Limb (tissue), 2 donors: Measurements from ENCODE around the gene MPHOSPH10.
"Not testable (repeated sequence)": the region's sequence is repeated elsewhere in the genome, so short reads cannot be mapped to it uniquely, and the experiment has no call there.

Experiments used
- DNase-seq, 2 donors: peaks; one replicate each; pipeline ENCODE4 v3.0.0-alpha.2; 2016; ENCODE audit errors: extremely low spot score in 2 of 2

Gene MPHOSPH10

DNA sequence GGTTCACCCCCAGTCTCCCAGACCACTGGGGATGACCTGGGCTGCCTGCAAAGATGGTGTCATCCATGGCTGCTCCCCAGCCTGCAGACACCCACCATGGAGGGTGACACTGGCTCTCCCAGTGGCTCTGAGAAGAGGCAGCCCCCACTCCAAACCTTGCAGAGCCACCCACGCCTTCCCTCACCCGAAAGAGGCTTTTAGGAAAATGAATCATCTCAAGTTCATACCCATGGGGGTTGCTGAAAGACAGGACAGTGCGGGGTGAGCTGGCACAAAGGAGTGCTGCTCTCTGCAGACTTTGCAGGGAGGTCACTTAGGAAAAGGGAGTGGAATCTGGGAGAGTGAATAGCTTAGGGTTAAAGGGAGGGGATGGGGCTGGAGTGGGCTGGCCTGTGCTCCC lies 36.4 kb downstream of the MPHOSPH10 start:
- DNase-seq = no peak

DNA sequence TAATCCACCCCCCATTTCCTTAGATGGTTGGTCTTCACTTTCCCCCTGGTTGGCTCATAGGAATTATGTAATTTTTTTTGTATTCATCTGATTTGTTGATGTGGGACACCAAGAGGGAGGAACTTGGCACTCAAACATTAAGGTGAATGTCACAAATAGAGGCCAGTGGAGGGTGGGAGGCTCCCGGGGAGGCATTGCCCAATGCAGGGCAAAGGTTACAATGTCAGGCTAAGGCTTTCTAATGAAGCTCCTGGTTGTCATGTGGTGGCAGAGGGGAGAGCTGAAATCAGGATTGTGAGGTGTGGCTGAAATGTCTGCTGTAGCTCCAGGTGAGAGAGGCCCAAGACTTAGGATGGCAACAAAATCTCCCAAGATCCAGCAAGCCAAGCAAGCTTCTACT lies 42.7 kb downstream of the MPHOSPH10 start:
- no peak for DNase-seq

DNA sequence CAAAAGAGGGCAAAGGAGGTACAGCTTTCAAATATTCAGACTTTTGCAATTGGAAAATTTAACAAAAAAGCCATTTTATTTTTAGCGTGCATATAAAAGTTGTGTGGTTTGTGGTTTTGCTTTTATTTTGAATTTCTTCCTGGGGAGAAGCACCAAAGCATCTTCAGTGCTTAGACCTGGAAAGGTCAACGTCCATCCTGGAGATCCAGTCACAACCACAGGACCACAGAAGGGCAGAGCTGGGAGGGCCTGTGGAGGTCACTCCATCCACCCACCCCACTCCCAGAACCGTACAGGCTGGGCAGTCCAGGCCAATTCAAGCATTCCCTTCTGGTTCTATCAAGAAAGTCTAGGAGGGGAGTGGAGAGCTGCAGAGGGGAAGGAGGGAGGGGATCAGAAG lies 43.8 kb downstream of the MPHOSPH10 start:
- no peak for DNase-seq

DNA sequence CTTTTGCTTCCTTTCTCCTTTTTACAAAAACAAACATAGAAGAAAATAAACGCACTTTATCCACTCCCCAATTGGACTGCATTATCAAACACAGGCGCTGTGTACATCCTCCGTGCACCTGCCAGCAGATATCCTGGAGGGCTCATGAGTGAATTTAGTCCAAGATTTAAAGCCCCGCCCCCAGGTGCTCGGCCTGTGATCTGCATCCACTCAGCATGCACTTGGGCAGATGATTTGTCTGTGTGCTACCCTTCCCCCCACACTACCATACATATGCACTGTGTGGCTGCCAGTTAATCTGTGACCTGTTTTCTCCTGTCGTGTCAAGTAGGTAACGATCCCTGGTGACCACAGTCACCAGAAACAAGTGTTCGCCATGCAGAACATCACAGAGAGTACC lies 48.4 kb downstream of the MPHOSPH10 start:
- not testable (repeated sequence) for DNase-seq

DNA sequence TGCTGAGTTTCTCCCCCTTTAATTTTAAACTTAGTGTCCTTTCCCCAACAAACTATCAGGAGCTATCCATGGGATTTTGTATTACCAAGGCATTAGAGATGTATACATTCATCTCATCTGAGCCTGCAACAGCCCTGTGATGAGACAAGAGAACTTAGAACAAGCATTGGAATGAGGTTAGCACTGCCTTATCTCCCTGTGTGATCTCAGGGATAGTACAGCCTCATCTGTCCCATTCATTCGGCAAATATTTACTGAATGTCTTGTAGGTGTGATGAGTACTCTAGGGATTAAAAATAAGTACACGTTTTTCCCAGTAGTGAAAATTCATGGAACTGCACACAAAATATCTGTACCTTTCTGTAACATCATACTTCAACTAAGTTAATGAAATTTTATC lies 50.9 kb downstream of the MPHOSPH10 start:
- no peak for DNase-seq

DNA sequence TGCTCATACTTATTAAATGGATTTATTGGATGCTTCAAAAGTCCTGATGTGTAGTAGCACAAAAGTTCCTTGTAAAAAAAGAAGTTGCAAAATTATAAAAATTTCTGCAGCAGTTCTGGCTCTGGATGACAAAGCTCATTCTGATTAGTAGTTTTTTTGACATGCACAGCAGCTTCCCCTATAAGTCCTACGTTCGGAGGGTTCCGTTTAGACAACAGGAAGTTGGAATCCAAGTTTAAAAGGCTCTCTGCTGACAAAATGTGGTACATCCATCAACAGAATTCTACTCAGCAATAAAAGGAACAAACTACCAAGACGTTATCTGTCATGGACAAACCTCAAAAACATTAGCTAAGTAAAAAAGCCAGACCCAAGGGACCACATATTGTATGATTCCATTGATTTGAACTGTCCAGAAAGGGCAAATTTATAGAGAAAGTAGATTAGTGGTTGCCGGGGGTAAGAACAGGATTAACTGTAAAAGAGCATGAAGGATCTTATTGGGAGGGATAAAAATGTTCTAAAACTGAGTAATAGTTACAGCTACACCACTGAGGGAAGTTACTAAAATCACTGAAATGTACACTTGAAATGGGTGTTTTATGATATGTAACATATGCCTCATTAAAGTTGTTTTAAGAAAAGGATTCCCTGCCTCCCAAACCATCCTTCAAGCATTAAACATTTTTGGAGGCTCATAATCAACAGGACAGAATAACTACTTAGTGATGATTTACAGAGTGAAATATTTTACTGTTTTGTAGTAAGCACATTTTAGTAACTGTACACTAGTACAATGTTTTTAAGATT lies 53.1 kb downstream of the MPHOSPH10 start:
- DNase-seq = not testable (repeated sequence)

DNA sequence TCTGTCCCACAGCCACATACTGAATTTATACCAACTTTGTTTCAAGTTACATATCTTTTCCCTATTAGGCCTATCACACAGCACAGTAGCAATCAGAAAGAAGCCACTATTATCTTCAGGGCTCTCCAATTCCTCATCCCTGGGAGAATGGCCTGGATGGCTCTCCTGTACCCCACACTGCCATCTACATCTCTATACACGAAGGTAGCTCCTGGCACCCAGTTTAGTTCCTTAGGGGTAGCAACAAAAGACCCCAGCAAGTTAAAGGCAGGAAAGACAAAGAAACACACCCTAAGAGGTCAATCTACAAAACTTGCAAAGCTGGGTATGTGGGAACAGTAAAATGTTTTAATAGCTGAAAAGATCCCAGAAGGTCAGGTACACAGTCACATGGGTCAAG lies 56.5 kb downstream of the MPHOSPH10 start:
- DNase-seq = no peak

DNA sequence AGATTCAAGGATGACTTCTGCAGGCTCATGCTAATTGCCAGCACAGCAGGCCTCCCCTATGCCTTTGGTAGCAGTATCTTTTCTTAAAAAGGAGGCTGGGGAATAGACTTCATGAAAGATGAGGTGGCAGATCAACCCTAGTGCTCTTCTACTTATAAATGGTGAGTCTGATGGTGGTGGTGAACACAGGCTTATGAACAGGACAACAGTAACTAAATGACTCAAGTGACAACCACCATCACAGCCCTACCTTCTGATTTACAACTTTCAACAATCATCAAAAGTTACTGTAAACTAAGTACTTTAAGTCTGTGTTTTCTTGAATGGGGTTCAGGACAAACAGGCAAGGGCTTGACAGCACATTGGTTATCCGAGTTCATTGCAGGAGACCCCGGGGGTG lies 57.2 kb downstream of the MPHOSPH10 start:
- no peak for DNase-seq

DNA sequence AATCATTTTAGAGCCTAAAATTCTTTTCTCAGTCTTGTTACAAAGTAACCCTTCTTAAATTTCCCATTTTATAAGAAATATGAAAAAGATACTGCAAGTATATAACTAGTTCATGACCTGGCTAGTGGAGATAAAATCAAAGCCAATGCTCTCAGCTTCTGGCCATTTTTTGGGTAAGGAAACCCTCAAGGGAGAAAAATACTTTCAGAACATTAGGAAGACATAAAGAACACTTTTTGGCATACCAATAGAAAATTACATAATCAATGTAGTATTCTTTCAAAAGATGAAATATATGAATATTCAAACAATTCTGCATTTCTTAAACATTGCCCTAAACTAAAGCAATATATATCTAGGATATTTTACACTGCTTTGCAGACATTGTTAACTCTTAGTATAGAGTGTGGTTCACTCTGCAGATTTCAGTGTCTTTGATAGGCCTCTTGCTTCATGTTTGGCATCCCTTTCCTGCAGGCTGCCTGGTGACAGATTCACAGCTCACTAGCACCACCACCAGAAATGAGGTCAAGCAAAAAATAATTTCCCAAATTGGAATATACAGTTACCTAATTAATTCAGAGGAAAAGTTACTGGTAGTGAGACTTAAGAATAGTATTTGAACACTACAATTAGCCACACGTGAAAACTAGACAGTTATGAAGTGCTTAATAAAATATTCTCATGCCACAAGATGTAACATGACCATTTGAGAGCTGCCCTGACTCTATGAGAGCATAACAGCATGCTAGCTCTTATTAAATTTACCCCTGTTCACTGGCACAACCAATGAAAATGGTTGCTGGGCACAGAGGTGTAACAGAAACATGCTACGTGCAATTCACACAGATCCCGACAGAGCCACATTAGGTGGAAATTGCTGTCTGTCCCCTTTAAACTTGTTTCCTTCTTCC lies 60.5 kb downstream of the MPHOSPH10 start:
- DNase-seq = peak in 1 of 2 donors; percentile 21

DNA sequence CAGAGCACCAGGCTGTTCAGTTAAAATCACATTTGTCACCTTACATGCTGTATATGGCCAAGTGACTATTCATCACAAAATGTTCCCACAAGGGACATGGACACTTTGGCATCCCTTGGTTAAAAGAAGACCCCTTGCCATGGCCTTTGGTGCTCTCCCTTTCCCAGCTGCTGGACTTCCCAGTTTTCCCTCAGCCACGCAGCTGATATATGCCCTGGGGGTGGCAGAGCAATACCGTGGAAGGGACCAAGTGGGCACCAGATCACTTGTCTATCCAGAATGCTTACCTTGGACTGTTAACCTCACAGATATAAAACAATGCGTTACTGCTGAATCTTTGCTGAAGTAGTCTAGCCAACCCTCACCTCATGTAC lies 61.1 kb downstream of the MPHOSPH10 start:
- DNase-seq = no peak
